GM12872 (cell line): ENCODE data around the gene BFSP1.

ENCODE experiments used
- TF ChIP-seq, protein P1 (sequence below): IDR thresholded peaks from 3 replicates; pipeline ENCODE4 v1.5.1; 2011; ENCODE audit warnings: low read depth, mild to moderate bottlenecking, low read length, moderate library complexity; ENCODE audit not compliant: insufficient read depth

BFSP1 gene

DNA sequence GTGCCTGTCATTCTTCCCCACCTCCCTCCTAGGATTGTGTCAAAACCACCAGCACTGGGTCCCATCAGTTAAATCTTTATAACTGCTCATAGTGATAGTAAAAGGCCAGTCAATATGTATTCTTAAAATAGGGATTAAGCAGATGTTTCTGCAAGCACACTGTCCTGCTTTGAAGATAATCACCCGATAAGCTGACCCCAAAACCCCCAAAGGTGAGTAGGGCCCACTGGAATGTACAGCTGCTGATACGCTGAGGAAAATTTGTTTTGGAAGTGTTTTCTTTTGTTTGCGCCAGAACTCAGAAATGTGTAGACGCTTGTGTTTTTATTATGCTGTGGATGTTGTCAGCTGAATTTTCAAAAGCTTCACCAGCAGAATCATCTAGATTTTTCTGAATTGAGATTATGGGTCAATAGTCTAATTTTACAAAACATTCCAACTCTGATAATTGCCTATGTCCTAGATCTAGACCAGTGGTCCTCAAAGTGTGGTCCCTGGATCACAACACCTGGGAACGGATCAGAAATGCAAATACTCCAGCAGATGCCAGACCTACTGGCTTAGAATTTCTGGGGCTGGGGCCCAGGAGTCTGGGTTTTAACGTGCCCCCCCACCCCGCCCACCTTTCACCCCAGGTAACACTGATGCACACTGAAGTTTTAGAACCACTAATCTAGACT is 11.4 kb downstream of the BFSP1 start:
- TF ChIP-seq, protein P1, sequence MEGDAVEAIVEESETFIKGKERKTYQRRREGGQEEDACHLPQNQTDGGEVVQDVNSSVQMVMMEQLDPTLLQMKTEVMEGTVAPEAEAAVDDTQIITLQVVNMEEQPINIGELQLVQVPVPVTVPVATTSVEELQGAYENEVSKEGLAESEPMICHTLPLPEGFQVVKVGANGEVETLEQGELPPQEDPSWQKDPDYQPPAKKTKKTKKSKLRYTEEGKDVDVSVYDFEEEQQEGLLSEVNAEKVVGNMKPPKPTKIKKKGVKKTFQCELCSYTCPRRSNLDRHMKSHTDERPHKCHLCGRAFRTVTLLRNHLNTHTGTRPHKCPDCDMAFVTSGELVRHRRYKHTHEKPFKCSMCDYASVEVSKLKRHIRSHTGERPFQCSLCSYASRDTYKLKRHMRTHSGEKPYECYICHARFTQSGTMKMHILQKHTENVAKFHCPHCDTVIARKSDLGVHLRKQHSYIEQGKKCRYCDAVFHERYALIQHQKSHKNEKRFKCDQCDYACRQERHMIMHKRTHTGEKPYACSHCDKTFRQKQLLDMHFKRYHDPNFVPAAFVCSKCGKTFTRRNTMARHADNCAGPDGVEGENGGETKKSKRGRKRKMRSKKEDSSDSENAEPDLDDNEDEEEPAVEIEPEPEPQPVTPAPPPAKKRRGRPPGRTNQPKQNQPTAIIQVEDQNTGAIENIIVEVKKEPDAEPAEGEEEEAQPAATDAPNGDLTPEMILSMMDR, result no peak

DNA sequence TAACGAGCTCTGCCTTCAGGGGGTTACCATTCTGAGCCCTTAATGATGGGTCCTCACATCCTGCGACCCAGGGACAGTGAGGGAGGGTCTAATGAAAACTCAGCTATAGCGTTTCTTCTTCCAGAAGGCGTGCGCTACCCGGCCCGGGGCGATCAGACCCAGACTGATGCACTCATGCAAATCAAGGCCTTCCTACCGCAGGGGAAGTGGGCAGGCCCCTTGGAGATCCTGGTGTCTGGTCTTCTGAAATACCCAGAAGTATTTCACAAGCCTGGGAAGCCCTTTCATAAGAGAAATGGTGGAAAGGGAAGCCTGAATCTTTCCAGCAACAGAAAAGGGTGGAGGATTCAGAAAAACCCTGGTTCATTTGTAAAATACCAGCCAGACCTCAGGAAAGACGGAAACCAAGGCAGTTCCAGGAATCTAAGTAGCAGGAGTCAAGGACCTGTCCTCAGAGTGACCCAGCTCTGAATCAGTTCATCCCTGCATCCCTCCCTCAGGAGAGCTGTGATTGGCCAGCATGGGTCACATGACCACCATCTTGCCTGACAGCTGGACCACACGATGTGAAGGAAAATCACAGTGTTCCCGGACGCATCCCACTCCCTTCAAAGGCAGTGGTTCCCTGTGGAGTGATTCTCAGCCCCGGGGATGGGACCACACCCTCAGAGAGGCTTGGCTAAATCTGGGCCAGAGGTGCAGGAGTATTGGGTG is 12.7 kb downstream of the BFSP1 start:
- TF ChIP-seq, protein P1, result no peak

DNA sequence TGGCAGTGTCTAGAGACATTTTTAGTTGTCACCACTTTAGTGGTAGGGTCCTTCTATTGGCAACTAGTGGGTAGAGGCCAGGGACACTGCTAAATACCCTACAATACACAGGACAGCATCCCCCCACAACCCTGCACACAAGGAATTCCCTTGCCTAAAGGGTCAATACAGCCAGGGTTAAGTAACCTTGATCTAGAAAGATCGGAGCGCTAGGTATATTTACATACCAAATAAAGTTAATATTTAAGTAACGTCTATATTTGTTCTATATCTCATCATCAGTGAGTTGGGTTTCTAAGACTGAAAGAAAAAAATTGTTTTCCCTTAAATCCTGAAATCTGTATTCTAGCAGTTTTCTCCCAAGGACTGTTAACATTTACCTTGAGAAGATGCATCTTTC is 16.1 kb downstream of the BFSP1 start:
- TF ChIP-seq, protein P1, result no peak

DNA sequence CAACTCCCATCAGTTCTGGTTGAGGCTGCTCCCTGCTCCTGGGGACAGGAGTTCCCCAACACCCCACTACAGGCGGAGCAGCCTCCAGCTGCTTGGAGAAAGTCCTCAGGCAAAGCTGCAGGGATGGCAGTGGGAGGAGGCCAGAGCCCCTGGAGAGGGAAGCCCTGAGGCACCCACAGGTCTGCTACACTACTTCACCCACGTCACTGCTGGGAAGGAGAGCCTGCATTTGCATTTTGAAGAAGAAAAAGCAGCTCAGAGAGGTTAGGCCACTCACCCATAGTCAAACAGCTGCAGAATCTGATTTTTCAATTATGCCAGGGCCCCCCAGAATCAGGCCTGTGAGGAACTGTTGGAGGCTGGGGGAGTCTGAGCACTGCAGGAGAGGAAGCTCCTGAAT is 17.2 kb downstream of the BFSP1 start:
- TF ChIP-seq, protein P1, result no peak

DNA sequence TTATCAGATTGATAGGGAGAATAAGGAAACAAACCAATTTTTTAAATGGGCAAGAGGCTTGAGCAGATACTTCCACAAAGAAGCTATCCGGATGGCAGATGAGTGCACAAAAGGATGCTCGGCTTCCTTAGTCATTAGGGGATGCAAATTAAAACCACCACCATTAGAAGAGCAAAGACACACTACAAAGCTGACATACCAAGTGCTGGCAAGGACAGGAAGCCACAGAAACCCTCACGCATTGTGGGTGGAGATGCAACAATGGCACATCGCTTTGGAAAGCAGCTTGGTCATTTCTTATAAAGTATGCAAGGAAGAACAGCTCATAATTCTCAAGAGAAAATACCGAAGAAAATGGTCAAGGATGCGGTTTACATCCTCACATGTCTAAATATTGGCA is 19.8 kb downstream of the BFSP1 start:
- TF ChIP-seq, protein P1, result no peak

DNA sequence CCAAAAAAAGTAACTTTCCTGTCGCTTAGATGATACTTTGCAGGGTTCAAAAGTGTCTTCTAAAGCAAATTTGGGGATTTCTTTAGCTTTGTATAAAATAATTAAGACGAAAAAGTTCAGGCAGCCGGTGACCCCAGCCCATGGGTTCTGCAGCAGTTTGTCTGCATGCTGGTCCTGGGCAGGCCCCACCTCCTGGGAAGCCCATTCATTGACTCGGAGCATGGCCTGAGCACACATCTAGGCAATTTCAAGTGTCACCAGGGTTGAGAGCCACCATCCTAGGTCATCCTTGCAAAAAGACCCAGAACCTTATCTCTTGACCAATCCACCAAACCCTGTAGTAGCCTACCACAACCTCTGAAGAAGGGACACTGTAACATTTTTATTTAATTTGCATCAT is 20.6 kb downstream of the BFSP1 start:
- TF ChIP-seq, protein P1, result no peak

DNA sequence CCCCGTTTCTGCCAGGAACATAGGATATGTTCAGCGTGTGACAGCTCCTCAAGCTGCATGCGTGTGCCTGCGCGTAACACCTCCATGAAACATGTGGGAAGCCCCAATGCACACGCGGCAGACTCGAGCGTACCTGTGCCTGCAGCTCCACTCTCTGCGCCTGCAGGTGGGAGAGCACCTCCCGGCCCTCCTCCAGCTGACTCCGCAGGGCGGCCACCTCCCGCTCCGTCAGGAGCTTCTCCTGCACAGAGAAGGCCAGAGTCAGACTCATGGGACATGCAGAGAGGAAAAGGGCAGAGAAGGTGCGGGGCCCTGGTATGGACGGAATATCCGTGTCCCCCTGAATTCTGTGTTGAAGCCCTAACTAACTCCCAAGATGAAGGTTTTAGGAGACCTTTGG is 22.4 kb downstream of the BFSP1 start:
- TF ChIP-seq, protein P1, result no peak
